Esophagus muscularis mucosa (tissue), 4 donors: ENCODE results near the gene TGFBR3. TPM values are rescaled to one million over a fixed set of nuclear protein-coding genes. Genes with fewer than 3 reads are reported as not detected.

Source experiments
- DNase-seq: peaks from one replicate; pipeline ENCODE4 v3.0.0-alpha.2; 2017; ENCODE audit errors: extremely low spot score
- H3K27ac ChIP-seq, 4 donors: fragments of 200-600 bp; sonication (generic); replicated peaks in 1 of 4; 1 replicate in 3 of 4; 2 replicates in 1 of 4; pipeline ENCODE4 v1.5.1; 2016 to 2019; ENCODE audit warnings: mild to moderate bottlenecking in 1 of 4
- H3K27me3 ChIP-seq, 4 donors: fragments of 200-600 bp; sonication (generic); one replicate each; pipeline versions ENCODE4 v1.5.1 to v1.6.0; 2016 to 2019
- H3K36me3 ChIP-seq, 4 donors: fragments of 200-600 bp; sonication (generic); one replicate each; pipeline ENCODE4 v1.5.1; 2016 to 2019
- H3K4me1 ChIP-seq, 4 donors: fragments of 200-600 bp; sonication (generic); one replicate each; pipeline ENCODE4 v1.5.1; 2016 to 2019
- H3K4me3 ChIP-seq, 4 donors: fragments of 200-600 bp; sonication (generic); 1 replicate in 2 of 4; 2 replicates in 2 of 4; pipeline ENCODE4 v1.5.1; 2016 to 2019; ENCODE audit warnings: mild to moderate bottlenecking in 4 of 4, moderate library complexity in 1 of 4
- H3K9me3 ChIP-seq, 4 donors: fragments of 200-600 bp; sonication (generic); 1 replicate in 3 of 4; 2 replicates in 1 of 4; pipeline ENCODE4 v1.5.1; 2016 to 2019
- CTCF ChIP-seq, 3 experiments: fragments of 200-600 bp in 2 of 3; fragments of 450-650 bp in 1 of 3; sonication (generic) in 2 of 3; IDR thresholded peaks; one replicate each; pipeline ENCODE4 v1.5.1; 2017 to 2019; ENCODE audit warnings: antibody characterized with exemption in 3 of 3, mild to moderate bottlenecking in 2 of 3, moderate library complexity in 1 of 3
- EP300 ChIP-seq: sonication (generic); formaldehyde crosslinking; IDR thresholded peaks from one replicate; pipeline ENCODE4 v1.6.1; 2017; ENCODE audit warnings: antibody characterized with exemption
- POLR2A ChIP-seq: fragments of 450-650 bp; IDR thresholded peaks from one replicate; pipeline ENCODE4 v1.6.1; 2017; ENCODE audit warnings: antibody characterized with exemption, moderate library complexity, mild to moderate bottlenecking, low read depth
- POLR2AphosphoS5 ChIP-seq, 2 donors: sonication (generic); formaldehyde crosslinking; IDR thresholded peaks; one replicate each; pipeline ENCODE4 v1.6.1; 2017; ENCODE audit warnings: antibody characterized with exemption in 2 of 2
- WGBS: methylation state at CpG from one replicate; pipeline ENCODE4 v1.1.5; 2018; 5-methylcytosine and 5-hydroxymethylcytosine counted together
- intact Hi-C: fragments of 100-400 bp; cut with DNase I; formaldehyde crosslinking; loops from one replicate; pipeline ENCODE4 v1.15.1; 2023
- total RNA-seq, 4 donors: library from RNA; depleted of rRNA; stranded (reverse); fragments of >200 nt; gene quantifications; one replicate each; pipeline versions ENCODE4 v1.1.0 to v1.2.1, GENCODE V29; 2016

TGFBR3 gene
- total RNA-seq, 4 donors from 2014 or later, result 176 to 262 (median 188) TPM

GRCh38 chr1:91707114-91707889, 178.6 kb downstream of the TGFBR3 start:
- H3K4me3 ChIP-seq, result no peak overlapping the region
- H3K36me3 ChIP-seq, result peaks cover 27 to 92% (median 36%) of the 10 kb centered on the region in 4 donors
- WGBS, result 95% methylated on average over 3 of the region's 3 CpGs
- H3K9me3 ChIP-seq, result no peaks in the 10 kb centered on the region
- intact Hi-C loops, result no loop called here
- H3K27me3 ChIP-seq, result no peaks in the 10 kb centered on the region
- no peak for DNase-seq
- peak overlapping the region; percentile 16 to 19 (median 18) for H3K27ac ChIP-seq
- no peak for TF ChIP-seq POLR2A
- TF ChIP-seq EP300, result no peak
- no peak for TF ChIP-seq CTCF (IDR thresholded peaks at IDR 0.05)
- TF ChIP-seq POLR2AphosphoS5 (IDR thresholded peaks at IDR 0.05), result no peak
- peaks cover 29 to 51% (median 39%) of the 10 kb centered on the region in 4 donors for H3K4me1 ChIP-seq

- H3K36me3 ChIP-seq, result peaks cover 18 to 83% (median 36%) of the 10 kb centered on the region in 4 donors
- 85% methylated on average over 5 of the region's 5 CpGs for WGBS
- TF ChIP-seq EP300 (no peak), POLR2A (no peak), CTCF (IDR thresholded peaks at IDR 0.05) (no peak)
- H3K27me3 ChIP-seq, result no peaks in the 10 kb centered on the region
- H3K27ac ChIP-seq, result peak overlapping the region in 2 of 4 donors; percentile 1 to 19
- H3K9me3 ChIP-seq, result no peaks in the 10 kb centered on the region
- no peak overlapping the region for H3K4me3 ChIP-seq
- H3K4me1 ChIP-seq, result peaks cover 19 to 42% (median 32%) of the 10 kb centered on the region in 4 donors
- intact Hi-C loops, result no loop called here
- no peak for DNase-seq
Observed at GRCh38 chr1:91706140-91706957, 179.6 kb downstream of the TGFBR3 start.

GRCh38 chr1:91704746-91705145, 181.2 kb downstream of the TGFBR3 start:
- WGBS, result 95% methylated on average over 1 of the region's 1 CpG
- DNase-seq, result no peak
- Histone ChIP-seq H3K27ac (peak overlapping the region in 1 of 4 donors; percentile 39), H3K27me3 (no peaks in the 10 kb centered on the region), H3K4me1 (peaks cover 5 to 40% (median 31%) of the 10 kb centered on the region in 4 donors), H3K9me3 (no peaks in the 10 kb centered on the region), H3K4me3 (no peak overlapping the region), H3K36me3 (peaks cover 18 to 77% (median 36%) of the 10 kb centered on the region in 4 donors)
- intact Hi-C loops, result no loop called here
- TF ChIP-seq POLR2A (no peak), EP300 (no peak), CTCF (IDR thresholded peaks at IDR 0.05) (no peak), POLR2AphosphoS5 (IDR thresholded peaks at IDR 0.05) (no peak)

GRCh38 chr1:91703095-91703494, 182.9 kb downstream of the TGFBR3 start:
- peaks cover 11 to 51% (median 42%) of the 10 kb centered on the region in 4 donors for H3K4me1 ChIP-seq
- DNase-seq, result no peak
- H3K4me3 ChIP-seq, result no peak overlapping the region
- no peaks in the 10 kb centered on the region for H3K9me3 ChIP-seq
- 67% methylated on average over 4 of the region's 4 CpGs for WGBS
- H3K27ac ChIP-seq, result no peak overlapping the region
- intact Hi-C loops, result no loop called here
- TF ChIP-seq CTCF (IDR thresholded peaks at IDR 0.05), result no peak
- no peak for TF ChIP-seq EP300
- no peak for TF ChIP-seq POLR2AphosphoS5 (IDR thresholded peaks at IDR 0.05)
- no peak for TF ChIP-seq POLR2A
- H3K36me3 ChIP-seq, result peaks cover 11 to 66% (median 30%) of the 10 kb centered on the region in 4 donors
- H3K27me3 ChIP-seq, result no peaks in the 10 kb centered on the region
